Transverse colon (tissue), 4 donors: ENCODE measurements around the gene DOCK3. TPM values are rescaled to one million over a fixed set of nuclear protein-coding genes. Genes with fewer than 3 reads are reported as not detected.
"Not testable (repeated sequence)": the region's sequence is repeated elsewhere in the genome, so short reads cannot be mapped to it uniquely, and the experiment has no call there.

Experiments used
- DNase-seq: peaks from one replicate; pipeline ENCODE4 v3.0.0-alpha.2; 2019
- H3K27ac ChIP-seq, 4 donors: fragments of 200-600 bp; sonication (generic); 2 replicates each; pipeline ENCODE4 v1.5.1; 2016 to 2018; ENCODE audit warnings: inconsistent platforms in 4 of 4
- H3K27me3 ChIP-seq: fragments of 200-600 bp; sonication (generic); 2 replicates; pipeline ENCODE4 v1.5.1; 2017; ENCODE audit warnings: inconsistent platforms
- H3K36me3 ChIP-seq, 4 donors: fragments of 200-600 bp; sonication (generic); 2 replicates each; pipeline ENCODE4 v1.5.1; 2017 to 2019; ENCODE audit warnings: inconsistent platforms in 4 of 4
- H3K4me1 ChIP-seq, 4 donors: fragments of 200-600 bp; sonication (generic); 2 replicates each; pipeline ENCODE4 v1.5.1; 2017 to 2020; ENCODE audit warnings: inconsistent platforms in 4 of 4
- H3K4me3 ChIP-seq, 4 donors: fragments of 200-600 bp; sonication (generic); 1 replicate in 1 of 4; 2 replicates in 3 of 4; pipeline versions ENCODE4 v1.5.1 to v1.6.1; 2017 to 2019; ENCODE audit warnings: inconsistent platforms in 4 of 4
- H3K9me3 ChIP-seq, 2 donors: fragments of 200-600 bp; sonication (generic); 2 replicates each; pipeline ENCODE4 v1.5.1; 2017 to 2019; ENCODE audit warnings: inconsistent platforms in 2 of 2
- CTCF ChIP-seq, 5 experiments: fragments of 200-600 bp in 3 of 5; fragments of 450-650 bp in 2 of 5; sonication (generic) in 3 of 5; IDR thresholded peaks; 1 replicate in 2 of 5; 2 replicates in 3 of 5; pipeline ENCODE4 v1.5.1; 2016 to 2017; ENCODE audit warnings: antibody characterized with exemption in 5 of 5, inconsistent platforms in 3 of 5, mild to moderate bottlenecking in 2 of 5, moderate library complexity in 1 of 5
- EP300 ChIP-seq: sonication (generic); formaldehyde crosslinking; IDR thresholded peaks from one replicate; pipeline ENCODE4 v1.6.1; 2017; ENCODE audit warnings: antibody characterized with exemption, low read depth
- POLR2A ChIP-seq: fragments of 450-650 bp; IDR thresholded peaks from one replicate; pipeline ENCODE4 v1.6.1; 2016; ENCODE audit warnings: antibody characterized with exemption, mild to moderate bottlenecking, moderate library complexity
- POLR2AphosphoS5 ChIP-seq, 3 donors: sonication (generic); formaldehyde crosslinking; IDR thresholded peaks; one replicate each; pipeline ENCODE4 v1.6.1; 2016; ENCODE audit warnings: antibody characterized with exemption in 3 of 3
- WGBS, 2 donors: methylation state at CpG; one replicate each; pipeline ENCODE4 v1.1.5; 2018; ENCODE audit warnings: low coverage in 1 of 2; 5-methylcytosine and 5-hydroxymethylcytosine counted together
- in situ Hi-C, 4 donors: fragments of 200-750 bp; cut with MboI; loops; one replicate each; pipeline versions ENCODE4 v1.15.0 to v1.15.1; 2017; ENCODE audit warnings: low sequenced_read_pairs in 3 of 4, low pct_ligation_motif_present in 1 of 4, low pct_unique_long_range_greater_than_20kb in 1 of 4
- intact Hi-C: fragments of 100-400 bp; cut with DNase I; formaldehyde crosslinking; loops from one replicate; pipeline ENCODE4 v1.15.1; 2023; ENCODE audit warnings: low total_unique reads
- total RNA-seq, 4 donors: library from RNA; depleted of rRNA; stranded (reverse); fragments of >200 nt; gene quantifications; one replicate each; pipeline ENCODE4 v1.1.0, GENCODE V29; 2016

DOCK3 gene
- total RNA-seq, 4 donors from 2014 or later: 0.41 to 0.75 (median 0.62) TPM

DNA sequence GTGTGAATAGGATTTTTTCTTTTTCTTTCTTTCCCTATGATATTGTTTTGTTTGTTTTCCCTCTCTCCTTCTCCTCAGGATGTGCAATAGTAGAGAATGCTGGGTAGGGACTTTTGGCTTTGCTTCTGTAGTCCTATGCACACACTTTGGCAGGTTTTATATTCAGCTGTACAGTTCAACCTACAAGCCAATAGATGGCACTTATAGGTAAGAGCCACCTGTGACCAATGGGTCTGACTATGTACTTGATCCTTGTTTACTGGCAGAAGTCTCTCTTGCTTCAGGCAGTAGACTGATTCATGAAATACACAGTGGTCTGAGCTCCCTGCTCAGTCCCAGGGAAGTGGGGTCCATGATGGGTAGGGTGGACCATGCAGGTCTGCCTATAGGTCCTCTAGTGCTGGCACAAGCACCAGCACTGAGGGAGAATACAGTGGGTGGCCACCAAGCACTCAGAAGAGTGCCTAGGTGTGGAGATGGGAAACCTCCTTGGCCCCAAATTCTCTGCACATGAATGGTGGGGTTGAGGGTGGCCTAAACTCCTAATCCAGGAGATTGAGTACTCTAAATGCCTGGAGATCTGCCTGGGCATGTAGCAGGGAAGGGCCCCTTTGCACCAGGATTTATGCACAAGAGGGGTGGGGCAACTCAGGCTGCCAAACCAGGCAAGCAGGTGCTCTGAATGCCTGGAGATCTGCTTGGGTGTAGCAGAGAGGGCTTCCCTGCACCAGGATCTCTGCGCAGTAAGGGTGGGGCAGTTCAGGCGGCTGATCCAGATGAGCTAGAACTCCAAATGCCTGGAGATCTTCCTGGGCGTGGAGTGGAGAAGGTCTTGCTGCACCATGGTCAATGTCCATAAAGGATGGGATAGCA lies 176.1 kb downstream of the DOCK3 start:
- TF ChIP-seq EP300: no peak
- TF ChIP-seq CTCF (IDR thresholded peaks at IDR 0.05): no peak
- TF ChIP-seq POLR2AphosphoS5 (IDR thresholded peaks at IDR 0.05): no peak
- TF ChIP-seq POLR2A: no peak
- no peak for DNase-seq
- in situ Hi-C loops: no loop called here

GRCh38 chr3:50853936-50854335 lies 179.2 kb downstream of the DOCK3 start:
- in situ Hi-C loops: no loop called here
- Histone ChIP-seq H3K4me3 (no peak overlapping the region), H3K27me3 (no peaks in the 10 kb centered on the region), H3K4me1 (no peaks in the 10 kb centered on the region), H3K36me3 (no peaks in the 10 kb centered on the region), H3K9me3 (no peaks in the 10 kb centered on the region), H3K27ac (no peak overlapping the region)
- DNase-seq: no peak
- 73 to 79% methylated on average over 4 of the region's 4 CpGs for WGBS, 2 donors
- TF ChIP-seq POLR2AphosphoS5 (IDR thresholded peaks at IDR 0.05): no peak
- no peak for TF ChIP-seq CTCF (IDR thresholded peaks at IDR 0.05)
- TF ChIP-seq POLR2A: no peak
- TF ChIP-seq EP300: no peak
- intact Hi-C loops: no loop called here

More for the DNA sequence above, 176.1 kb downstream of the DOCK3 start:
- no peaks in the 10 kb centered on the region for H3K4me1 ChIP-seq
- no peak overlapping the region for H3K27ac ChIP-seq
- no peaks in the 10 kb centered on the region for H3K36me3 ChIP-seq
- no peak overlapping the region for H3K4me3 ChIP-seq
- no peaks in the 10 kb centered on the region for H3K9me3 ChIP-seq
- no peaks in the 10 kb centered on the region for H3K27me3 ChIP-seq
- intact Hi-C loops: no loop called here
- 84% methylated on average over 3 of the region's 3 CpGs; no CpG with 5 or more reads in 1 of the 2 donors for WGBS, 2 donors

- intact Hi-C loops: no loop called here
- TF ChIP-seq CTCF (IDR thresholded peaks at IDR 0.05): no peak
- no peak for TF ChIP-seq POLR2AphosphoS5 (IDR thresholded peaks at IDR 0.05)
- no peak for TF ChIP-seq EP300
- TF ChIP-seq POLR2A: no peak
- 75% methylated on average over 3 of the region's 3 CpGs; no CpG with 5 or more reads in 1 of the 2 donors for WGBS, 2 donors
- Histone ChIP-seq H3K4me3 (no peak overlapping the region), H3K4me1 (no peaks in the 10 kb centered on the region), H3K9me3 (peaks cover 0 to 4% of the 10 kb centered on the region in 2 donors), H3K36me3 (no peaks in the 10 kb centered on the region), H3K27ac (no peak overlapping the region), H3K27me3 (no peaks in the 10 kb centered on the region)
- no peak for DNase-seq
- in situ Hi-C loops: no loop called here
Measured at GRCh38 chr3:50862221-50862620, 187.5 kb downstream of the DOCK3 start.

GRCh38 chr3:50873376-50874157 lies 198.8 kb downstream of the DOCK3 start:
- Histone ChIP-seq H3K27ac (no peak overlapping the region), H3K4me1 (no peaks in the 10 kb centered on the region), H3K4me3 (no peak overlapping the region), H3K27me3 (no peaks in the 10 kb centered on the region), H3K9me3 (no peaks in the 10 kb centered on the region), H3K36me3 (no peaks in the 10 kb centered on the region)
- TF ChIP-seq CTCF (IDR thresholded peaks at IDR 0.05) (no peak), POLR2A (no peak), EP300 (no peak)
- intact Hi-C loops (no loop called here), in situ Hi-C loops (no loop called here)
- 81 to 88% methylated on average over 3 of the region's 3 CpGs for WGBS, 2 donors
- DNase-seq: no peak

DNA sequence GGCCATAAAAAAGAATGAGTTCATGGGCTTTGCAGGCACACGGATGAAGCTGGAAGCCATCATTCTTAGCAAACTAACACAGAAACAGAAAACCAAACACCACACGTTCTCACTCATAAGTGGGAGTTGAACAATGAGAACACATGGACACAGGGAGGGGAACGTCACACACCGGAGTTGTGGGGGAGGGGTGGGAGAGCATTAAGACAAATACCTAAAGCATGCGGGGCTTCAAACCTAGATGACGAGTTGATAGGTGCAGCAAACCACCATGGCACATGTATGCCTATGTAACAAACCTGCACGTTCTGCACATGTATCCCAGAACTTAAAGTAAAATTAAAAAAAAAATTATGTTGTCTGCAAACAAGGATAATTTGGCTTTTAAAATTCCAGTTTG lies 200.1 kb downstream of the DOCK3 start:
- H3K27ac ChIP-seq, H3K4me1 ChIP-seq, in situ Hi-C loops, H3K9me3 ChIP-seq, H3K4me3 ChIP-seq, H3K27me3 ChIP-seq, DNase-seq, H3K36me3 ChIP-seq, intact Hi-C loops: not testable (repeated sequence)
- 54 to 65% methylated on average over 5 to 7 of the region's 7 CpGs for WGBS, 2 donors
